ENCODE results near the gene NEK10.

DNA sequence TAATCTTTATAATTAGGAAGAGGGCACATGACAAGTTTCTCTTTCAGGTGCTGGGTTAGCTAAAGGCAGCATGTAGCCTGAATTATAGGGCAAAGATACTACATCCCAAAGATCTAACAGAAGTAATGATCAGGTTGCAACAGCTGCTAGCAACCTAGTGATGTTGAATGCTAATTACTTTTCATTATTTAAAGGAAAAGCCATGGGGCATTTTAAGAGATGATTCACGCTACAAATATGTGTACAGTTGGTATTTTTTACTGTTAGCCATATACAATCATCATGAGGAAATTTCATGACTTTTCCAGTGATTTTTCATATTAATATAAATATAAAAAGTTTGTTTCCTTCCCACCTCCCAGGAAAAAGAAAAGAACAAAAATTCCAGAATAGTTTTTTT lies 43.0 kb downstream of the NEK10 start:
- no peak for TF ChIP-seq POLR2A (IDR thresholded peaks at IDR 0.05)
- TF ChIP-seq, protein P1, sequence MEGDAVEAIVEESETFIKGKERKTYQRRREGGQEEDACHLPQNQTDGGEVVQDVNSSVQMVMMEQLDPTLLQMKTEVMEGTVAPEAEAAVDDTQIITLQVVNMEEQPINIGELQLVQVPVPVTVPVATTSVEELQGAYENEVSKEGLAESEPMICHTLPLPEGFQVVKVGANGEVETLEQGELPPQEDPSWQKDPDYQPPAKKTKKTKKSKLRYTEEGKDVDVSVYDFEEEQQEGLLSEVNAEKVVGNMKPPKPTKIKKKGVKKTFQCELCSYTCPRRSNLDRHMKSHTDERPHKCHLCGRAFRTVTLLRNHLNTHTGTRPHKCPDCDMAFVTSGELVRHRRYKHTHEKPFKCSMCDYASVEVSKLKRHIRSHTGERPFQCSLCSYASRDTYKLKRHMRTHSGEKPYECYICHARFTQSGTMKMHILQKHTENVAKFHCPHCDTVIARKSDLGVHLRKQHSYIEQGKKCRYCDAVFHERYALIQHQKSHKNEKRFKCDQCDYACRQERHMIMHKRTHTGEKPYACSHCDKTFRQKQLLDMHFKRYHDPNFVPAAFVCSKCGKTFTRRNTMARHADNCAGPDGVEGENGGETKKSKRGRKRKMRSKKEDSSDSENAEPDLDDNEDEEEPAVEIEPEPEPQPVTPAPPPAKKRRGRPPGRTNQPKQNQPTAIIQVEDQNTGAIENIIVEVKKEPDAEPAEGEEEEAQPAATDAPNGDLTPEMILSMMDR (IDR thresholded peaks at IDR 0.05): no peak
